Right forelimb (tissue), 1 donor: ENCODE results near the gene RPTN.
"Not testable (repeated sequence)": the region's sequence is repeated elsewhere in the genome, so short reads cannot be mapped to it uniquely, and the experiment has no call there.

Source experiments
- DNase-seq: peaks from one replicate; pipeline ENCODE4 v3.0.0-alpha.2; 2018

The RPTN gene

DNA sequence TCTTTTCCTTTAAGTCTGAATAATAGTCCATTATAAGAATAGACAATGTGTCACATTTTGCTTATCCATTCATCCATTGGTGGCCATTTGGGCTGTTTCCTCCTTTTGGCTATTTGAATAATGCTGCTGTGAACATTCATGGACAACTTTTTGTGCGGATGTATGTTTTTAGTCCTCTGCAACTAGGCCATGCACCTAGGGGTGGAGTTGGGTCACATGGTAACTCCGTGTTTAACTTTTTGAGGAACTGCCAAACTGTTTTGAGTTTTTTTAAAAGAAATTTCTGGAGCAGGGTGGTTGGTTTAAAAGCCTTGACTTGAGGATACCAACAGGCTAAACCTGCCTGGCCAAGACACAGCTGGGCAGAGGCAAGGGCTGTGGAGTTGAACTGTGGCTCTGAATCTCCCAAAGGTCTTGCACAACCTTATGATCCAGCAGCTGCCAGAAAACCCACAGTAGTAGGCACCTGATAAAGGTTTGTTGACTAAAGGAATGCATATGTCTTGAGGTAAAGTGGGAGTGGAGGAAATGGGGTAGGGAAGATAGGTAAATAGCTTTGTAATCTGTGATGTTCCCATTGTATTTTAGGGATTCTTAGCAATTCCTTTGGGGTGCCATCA, 5.6 kb upstream of the RPTN start:
- DNase-seq: no peak

DNA sequence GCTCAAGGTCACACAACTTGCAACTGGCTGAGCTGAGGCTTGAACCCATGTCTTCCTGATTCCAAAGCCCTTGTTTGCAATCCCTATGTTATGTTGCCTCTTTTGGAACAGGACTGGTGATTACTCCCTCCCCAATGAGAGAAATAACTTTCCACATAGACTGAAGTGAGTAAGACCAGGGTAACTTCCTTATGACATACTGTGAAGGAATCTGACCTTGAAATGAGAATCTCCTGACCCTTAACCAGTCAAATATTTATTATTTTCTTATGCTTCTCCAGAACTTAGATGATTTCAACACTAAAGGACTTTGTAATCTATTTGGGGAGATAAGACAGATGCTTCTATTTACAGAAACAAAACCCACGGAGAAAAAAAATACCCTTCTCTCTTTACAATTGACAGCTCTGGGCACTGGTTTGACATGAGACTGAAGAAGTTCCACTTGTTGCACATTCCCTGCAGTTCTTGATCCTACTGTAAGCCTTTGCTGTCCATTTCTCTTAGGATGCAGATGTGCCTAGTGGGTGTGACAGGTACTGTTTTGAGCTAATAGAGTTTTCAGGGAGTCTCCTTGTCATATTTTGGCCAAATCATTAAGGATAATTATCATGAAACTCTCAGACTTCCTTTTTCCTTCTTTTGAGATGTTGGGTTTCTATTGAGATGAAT, 3.9 kb upstream of the RPTN start:
- DNase-seq: no peak

GRCh38 chr1:152160576-152160975, 1.5 kb upstream of the RPTN start:
- no peak for DNase-seq

- DNase-seq: no peak
Measured at GRCh38 chr1:152153996-152154395, 5.0 kb downstream of the RPTN start.

DNA sequence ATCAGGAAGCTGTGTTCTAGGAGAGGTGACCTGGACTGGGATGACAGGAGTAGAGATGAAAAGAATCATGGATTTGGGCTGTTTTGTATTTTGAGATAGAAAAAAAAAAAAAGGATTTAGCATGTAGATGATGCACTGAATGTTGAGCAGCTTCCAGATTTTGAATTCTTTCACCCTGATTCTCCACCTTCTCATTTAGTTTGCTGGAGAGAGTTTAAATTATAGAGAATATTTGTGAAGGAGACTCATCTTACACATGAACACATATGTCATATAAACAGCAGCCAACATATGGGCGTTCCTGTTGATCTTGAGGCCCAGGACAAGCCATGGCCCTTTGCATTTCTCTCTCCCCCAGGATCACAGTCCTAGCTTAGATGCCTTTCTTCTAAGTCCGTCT, 7.4 kb downstream of the RPTN start:
- DNase-seq: no peak

- no peak for DNase-seq
Measured at GRCh38 chr1:152148981-152149380, 10.0 kb downstream of the RPTN start.

DNA sequence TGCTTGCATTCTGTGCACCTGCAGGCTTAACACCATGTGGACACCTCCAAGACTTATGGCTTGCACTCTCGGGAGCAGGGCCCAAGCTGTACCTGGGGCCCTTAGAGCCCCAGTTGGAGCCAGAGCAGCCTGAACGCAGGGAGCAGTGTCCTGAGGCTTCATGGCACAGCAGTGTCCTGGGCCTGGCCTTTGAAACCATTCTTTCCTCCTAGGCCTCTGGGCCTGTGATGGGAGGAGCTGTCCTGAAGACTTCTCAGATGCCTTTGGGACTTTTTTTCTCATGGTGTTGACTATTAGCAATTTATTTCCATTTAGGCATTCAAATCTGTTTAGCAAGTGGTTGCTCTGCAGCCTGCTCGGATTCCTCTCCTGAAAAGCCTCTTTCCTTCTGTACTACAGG, 11.0 kb downstream of the RPTN start:
- no peak for DNase-seq

DNA sequence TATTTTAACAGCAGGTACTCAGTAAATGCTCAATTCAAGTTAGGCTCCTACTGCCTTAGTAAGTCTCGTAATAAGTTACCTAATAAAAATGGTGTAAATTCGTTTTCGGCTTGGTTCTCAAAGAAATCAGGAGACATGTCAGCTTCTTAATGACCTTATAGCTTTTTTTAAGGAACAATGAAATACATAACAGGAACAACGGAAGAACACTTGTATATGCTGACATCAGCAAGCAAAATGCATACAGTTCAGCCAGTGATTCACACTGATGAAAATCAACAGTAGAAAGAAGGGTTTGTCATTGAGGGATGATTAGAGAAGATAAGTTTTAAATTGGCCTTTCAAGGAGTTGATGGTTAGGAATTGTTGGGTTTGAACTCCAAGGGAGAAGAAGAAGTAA, 13.3 kb downstream of the RPTN start:
- no peak for DNase-seq

DNA sequence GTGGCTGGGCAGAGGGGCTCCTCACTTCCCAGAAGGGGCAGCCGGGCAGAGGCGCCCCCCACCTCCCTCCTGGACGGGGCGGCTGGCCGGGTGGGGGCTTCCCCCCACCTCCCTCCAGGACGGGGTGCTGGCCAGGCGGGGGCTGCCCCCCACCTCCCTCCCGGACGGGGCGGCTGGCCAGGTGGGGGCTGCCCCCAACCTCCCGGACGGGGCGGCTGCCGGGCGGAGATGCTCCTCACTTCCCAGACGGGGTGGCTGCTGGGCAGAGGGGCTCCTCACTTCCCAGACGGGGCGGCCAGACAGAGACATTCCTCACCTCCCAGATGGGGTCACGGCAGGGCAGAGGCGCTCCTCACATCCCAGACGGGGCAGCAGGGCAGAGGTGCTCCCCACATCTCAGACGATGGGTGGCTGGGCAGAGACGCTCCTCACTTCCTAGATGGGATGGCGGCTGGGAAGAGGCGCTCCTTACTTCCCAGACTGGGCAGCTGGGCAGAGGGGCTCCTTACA, 14.3 kb downstream of the RPTN start:
- not testable (repeated sequence) for DNase-seq

DNA sequence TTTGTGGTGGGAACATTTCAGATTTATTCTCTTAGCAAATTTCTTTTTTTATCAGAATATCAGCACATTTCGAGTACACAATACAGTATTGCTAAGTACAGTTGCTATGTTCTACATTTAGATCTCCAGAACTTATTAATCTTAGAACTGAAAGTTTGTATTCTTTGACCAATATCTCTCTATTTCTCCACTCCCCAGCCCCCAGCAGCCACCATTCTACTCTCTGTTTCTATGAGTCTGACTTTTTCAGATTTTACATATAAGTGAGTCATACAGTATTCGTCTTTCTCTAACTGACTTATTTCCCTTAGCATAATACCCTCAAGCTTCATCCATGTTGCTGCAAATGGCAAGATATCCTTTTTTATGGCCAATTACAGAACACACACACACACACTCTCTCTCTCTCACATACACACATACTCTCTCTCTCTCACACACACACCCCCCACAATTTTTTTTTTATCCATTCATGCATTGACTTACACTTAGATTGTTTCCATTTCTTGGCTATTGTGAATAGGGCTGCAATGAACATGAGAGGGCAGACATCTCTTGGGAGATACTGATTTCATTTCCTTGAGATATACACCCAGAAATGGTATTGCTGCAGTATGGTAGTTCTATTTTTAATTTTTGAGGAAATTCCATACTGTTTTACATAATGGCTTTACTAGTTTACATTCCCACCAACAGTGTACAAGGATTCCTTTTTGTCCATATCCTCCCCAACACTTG, 15.7 kb downstream of the RPTN start:
- no peak for DNase-seq

GRCh38 chr1:152141971-152142584, 16.9 kb downstream of the RPTN start:
- peak; percentile 52 for DNase-seq

- DNase-seq: no peak
Measured at GRCh38 chr1:152137215-152137614, 21.8 kb downstream of the RPTN start.

DNA sequence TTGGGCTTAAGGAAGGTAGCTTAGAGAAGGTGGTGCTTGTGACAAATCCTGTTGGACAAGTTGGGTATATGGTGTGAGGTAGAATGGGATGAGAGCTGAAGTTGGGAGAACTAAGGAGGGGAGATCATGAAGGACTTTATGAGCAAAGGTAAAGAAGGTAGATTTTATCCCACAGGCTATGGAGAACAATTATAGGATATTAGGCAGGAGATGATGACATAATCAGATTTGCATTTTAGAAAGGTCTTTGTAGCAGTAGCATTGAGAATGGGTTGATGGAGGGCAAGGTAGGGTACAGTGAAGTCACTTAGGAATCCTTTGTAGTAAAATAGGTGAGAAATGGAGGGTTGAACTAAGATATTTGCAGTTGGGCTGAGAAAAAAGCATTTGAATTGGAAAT, 28.8 kb downstream of the RPTN start:
- DNase-seq: no peak

DNA sequence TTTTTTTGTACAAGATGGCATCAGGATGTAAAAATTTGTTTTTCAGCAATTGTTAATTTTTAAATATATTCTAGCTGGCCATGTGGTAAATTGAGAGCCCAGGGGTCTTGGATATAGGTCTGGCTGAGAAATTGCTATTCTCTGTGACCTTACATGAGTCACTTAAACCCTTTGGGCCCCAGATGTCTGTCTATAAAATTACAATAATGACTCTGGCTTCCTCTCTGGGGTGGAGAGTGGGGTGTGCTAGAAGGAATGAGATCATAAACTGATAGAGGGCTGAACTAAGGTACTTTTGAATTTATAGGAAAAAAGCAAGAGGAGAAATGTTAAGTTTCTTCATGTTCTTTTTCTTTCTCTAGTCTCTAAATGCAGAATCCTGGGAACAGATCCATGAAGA, 31.4 kb downstream of the RPTN start:
- no peak for DNase-seq

GRCh38 chr1:152125834-152126443, 33.1 kb downstream of the RPTN start:
- DNase-seq: no peak

DNA sequence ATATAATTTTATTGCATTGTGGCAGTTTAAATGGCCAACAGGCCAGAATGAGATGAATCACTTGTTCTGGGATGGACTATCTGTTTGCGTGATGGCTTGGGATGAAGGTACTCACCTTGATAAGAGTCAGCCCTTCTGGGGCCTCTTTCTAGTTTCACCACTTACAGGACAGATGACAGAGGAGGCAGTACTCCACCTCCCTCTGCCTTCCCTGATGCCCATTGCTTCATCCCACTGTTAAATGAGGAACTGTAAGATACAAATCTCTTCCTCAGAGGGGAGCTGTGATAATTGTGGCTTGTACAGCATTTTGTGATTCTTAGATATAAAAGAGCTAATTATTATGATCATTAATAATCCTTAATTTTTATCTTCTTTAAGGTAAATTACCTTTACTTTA, 40.1 kb downstream of the RPTN start:
- DNase-seq: no peak

- no peak for DNase-seq
Measured at GRCh38 chr1:152115344-152115743, 43.7 kb downstream of the RPTN start, which contains the start of gene TCHH. TCHH (minus strand) TSS chr1:152115444; CDS start chr1:152114080, 1,364 bp downstream.

DNA sequence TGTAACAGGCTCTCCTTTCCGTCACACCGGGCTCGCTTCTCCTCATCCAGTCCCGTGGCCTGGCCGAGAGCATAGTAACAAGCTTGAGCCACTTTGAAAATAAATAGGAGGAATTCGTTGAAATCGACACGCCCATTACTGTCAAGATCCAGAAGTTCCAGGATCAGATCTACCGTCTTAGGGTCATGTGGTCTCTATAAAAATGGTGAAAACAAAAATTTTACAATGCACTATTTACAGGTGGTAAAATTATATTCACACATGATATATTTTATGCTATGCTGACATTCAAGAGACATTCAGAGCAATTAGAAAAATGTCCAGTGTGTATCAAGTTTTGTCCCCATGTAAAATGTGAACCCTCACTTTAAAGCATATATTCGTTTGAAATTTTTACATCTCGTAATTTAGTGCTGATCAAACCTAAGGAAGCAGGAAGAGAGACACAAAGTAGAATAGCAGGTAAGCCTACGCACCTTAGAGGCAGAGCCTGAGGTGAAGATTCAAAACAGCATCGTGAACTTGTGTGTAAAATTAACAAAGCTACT, 46.1 kb downstream of the RPTN start:
- DNase-seq: no peak

- peak; percentile 42 for DNase-seq
Measured at GRCh38 chr1:152112101-152112884, 46.7 kb downstream of the RPTN start.

GRCh38 chr1:152111515-152111968, 47.5 kb downstream of the RPTN start:
- DNase-seq: peak; percentile 51

GRCh38 chr1:152110860-152111514, 48.0 kb downstream of the RPTN start:
- peak; percentile 59 for DNase-seq
